Transverse colon (tissue), 3 donors: ENCODE measurements around the gene COL4A6.

Experiments
- CTCF ChIP-seq, 5 experiments: fragments of 200-600 bp in 3 of 5; fragments of 450-650 bp in 2 of 5; sonication (generic) in 3 of 5; IDR thresholded peaks; 1 replicate in 2 of 5; 2 replicates in 3 of 5; pipeline ENCODE4 v1.5.1; 2016 to 2017; ENCODE audit warnings: antibody characterized with exemption in 5 of 5, inconsistent platforms in 3 of 5, mild to moderate bottlenecking in 2 of 5, moderate library complexity in 1 of 5
- EP300 ChIP-seq: sonication (generic); formaldehyde crosslinking; IDR thresholded peaks from one replicate; pipeline ENCODE4 v1.6.1; 2017; ENCODE audit warnings: antibody characterized with exemption, low read depth

GRCh38 chrX:108439426-108439942 is 1.3 kb upstream of the COL4A6 start, which contains the start of gene COL4A5:
- TF ChIP-seq CTCF (IDR thresholded peaks at IDR 0.05) (no peak), EP300 (no peak)
